ENCODE results near the gene TBC1D22B. TPM values are rescaled to one million over a fixed set of nuclear protein-coding genes. Genes with fewer than 3 reads are reported as not detected.

Gene TBC1D22B
- total and polyA plus RNA-seq, 2 of the 13 experiments (the other 11 are each of a cell fraction or from before 2014, with no cell fraction given) = 9.7 to 12.9 TPM

- TF ChIP-seq, protein P1, sequence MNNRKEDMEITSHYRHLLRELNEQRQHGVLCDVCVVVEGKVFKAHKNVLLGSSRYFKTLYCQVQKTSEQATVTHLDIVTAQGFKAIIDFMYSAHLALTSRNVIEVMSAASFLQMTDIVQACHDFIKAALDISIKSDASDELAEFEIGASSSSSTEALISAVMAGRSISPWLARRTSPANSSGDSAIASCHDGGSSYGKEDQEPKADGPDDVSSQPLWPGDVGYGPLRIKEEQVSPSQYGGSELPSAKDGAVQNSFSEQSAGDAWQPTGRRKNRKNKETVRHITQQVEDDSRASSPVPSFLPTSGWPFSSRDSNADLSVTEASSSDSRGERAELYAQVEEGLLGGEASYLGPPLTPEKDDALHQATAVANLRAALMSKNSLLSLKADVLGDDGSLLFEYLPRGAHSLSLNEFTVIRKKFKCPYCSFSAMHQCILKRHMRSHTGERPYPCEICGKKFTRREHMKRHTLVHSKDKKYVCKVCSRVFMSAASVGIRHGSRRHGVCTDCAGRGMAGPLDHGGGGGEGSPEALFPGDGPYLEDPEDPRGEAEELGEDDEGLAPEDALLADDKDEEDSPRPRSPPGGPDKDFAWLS (CRISPR knock-in tag; IDR thresholded peaks at IDR 0.05; ENCODE audit: borderline replicate concordance) = 0 out of 2 replicates have a peak, but pooled peaks have one; percentile 85
- TF ChIP-seq MEF2D (CRISPR knock-in tag; IDR thresholded peaks at IDR 0.05) (peak; percentile 57; the same call in 1 of the 2 replicates), CC2D1A (CRISPR knock-in tag; IDR thresholded peaks at IDR 0.05) (0 out of 2 replicates have a peak, but pooled peaks have one; percentile 45), ZNF709 (CRISPR knock-in tag; IDR thresholded peaks at IDR 0.05) (no peak), MATR3 (CRISPR knock-in tag; IDR thresholded peaks at IDR 0.05) (no peak), MZF1 (CRISPR knock-in tag; IDR thresholded peaks at IDR 0.05; ENCODE audit: borderline replicate concordance) (no peak; the same call in 1 of the 2 replicates), NR2F2 (IDR thresholded peaks at IDR 0.05; ENCODE audit: borderline replicate concordance, low read depth) (no peak), HCFC1 (IDR thresholded peaks at IDR 0.05; ENCODE audit: low read depth, low read length) (no peak; the same call in 1 of the 2 replicates), MYNN (CRISPR knock-in tag; IDR thresholded peaks at IDR 0.05; ENCODE audit: low read depth) (no peak), SOX13 (IDR thresholded peaks at IDR 0.05) (no peak), SOX13 (CRISPR knock-in tag; conservative IDR thresholded peaks at IDR 0.05 in 1 of 2, IDR thresholded peaks at IDR 0.05 in 1 of 2) (no peak), KLF15 (CRISPR knock-in tag; IDR thresholded peaks at IDR 0.05; ENCODE audit: borderline replicate concordance) (no peak; the same call in 1 of the 2 replicates), GLMP (CRISPR knock-in tag; IDR thresholded peaks at IDR 0.05; ENCODE audit: borderline replicate concordance) (no peak), ZSCAN21 (CRISPR knock-in tag; IDR thresholded peaks at IDR 0.05; ENCODE audit: borderline replicate concordance) (peak; percentile 20; the same call in 1 of the 2 replicates), ZNF772 (CRISPR knock-in tag; IDR thresholded peaks at IDR 0.05) (peak; percentile 81), ZNF484 (CRISPR knock-in tag; IDR thresholded peaks at IDR 0.05; ENCODE audit: borderline replicate concordance, low read depth) (no peak; the same call in 1 of the 2 replicates), ATAD3A (CRISPR knock-in tag; IDR thresholded peaks at IDR 0.05) (no peak), SMARCC2 (IDR thresholded peaks at IDR 0.05) (no peak), ZNF788 (CRISPR knock-in tag; IDR thresholded peaks at IDR 0.05; ENCODE audit: borderline replicate concordance) (peak; percentile 69; the same call in 1 of the 2 replicates)
- TF ChIP-seq, protein P2, sequence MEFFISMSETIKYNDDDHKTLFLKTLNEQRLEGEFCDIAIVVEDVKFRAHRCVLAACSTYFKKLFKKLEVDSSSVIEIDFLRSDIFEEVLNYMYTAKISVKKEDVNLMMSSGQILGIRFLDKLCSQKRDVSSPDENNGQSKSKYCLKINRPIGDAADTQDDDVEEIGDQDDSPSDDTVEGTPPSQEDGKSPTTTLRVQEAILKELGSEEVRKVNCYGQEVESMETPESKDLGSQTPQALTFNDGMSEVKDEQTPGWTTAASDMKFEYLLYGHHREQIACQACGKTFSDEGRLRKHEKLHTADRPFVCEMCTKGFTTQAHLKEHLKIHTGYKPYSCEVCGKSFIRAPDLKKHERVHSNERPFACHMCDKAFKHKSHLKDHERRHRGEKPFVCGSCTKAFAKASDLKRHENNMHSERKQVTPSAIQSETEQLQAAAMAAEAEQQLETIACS (CRISPR knock-in tag; IDR thresholded peaks at IDR 0.05) = 0 out of 2 replicates have a peak, but pooled peaks have one; percentile 17
- TF ChIP-seq, protein P3, sequence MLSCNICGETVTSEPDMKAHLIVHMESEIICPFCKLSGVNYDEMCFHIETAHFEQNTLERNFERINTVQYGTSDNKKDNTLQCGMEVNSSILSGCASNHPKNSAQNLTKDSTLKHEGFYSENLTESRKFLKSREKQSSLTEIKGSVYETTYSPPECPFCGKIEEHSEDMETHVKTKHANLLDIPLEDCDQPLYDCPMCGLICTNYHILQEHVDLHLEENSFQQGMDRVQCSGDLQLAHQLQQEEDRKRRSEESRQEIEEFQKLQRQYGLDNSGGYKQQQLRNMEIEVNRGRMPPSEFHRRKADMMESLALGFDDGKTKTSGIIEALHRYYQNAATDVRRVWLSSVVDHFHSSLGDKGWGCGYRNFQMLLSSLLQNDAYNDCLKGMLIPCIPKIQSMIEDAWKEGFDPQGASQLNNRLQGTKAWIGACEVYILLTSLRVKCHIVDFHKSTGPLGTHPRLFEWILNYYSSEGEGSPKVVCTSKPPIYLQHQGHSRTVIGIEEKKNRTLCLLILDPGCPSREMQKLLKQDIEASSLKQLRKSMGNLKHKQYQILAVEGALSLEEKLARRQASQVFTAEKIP (CRISPR knock-in tag; IDR thresholded peaks at IDR 0.05; ENCODE audit: borderline replicate concordance) = no peak
Measured at GRCh38 chr6:37353761-37354525, 96.4 kb downstream of the TBC1D22B start, which contains the start of gene RNF8 (continued).

Measured in HepG2 (cell line).